CD4-positive, alpha-beta T cell (primary cell): Measurements from ENCODE around the gene COL4A2. TPM values are rescaled to one million over a fixed set of nuclear protein-coding genes. Genes with fewer than 3 reads are reported as not detected.

Experiments
- ATAC-seq: fragments of 200-7000 bp; cut with Tn5 transposase; one replicate; pipeline ENCODE4 v1.10.0; 2022; ENCODE audit warnings: mild to moderate bottlenecking; ENCODE audit not compliant: poor library complexity
- CTCF ChIA-PET: fragments of 350-600 bp; sonication (Branson Sonifier 250); formaldehyde crosslinking; loops from one replicate; lab custom pipeline; 2021; ENCODE audit warnings: antibody characterized with exemption, inconsistent platforms; lab: Charles Lee
- POLR2A ChIA-PET: fragments of 350-600 bp; sonication (Branson Sonifier 250); formaldehyde crosslinking; loops from one replicate; lab custom pipeline; 2021; ENCODE audit warnings: antibody characterized with exemption, inconsistent platforms; lab: Charles Lee
- DNase-seq, 14 experiments: peaks; one replicate each; pipeline ENCODE4 v3.0.0-alpha.2; 2013 to 2020; ENCODE audit warnings: mixed read lengths in 2 of 14
- H3K27ac ChIP-seq, 2 donors: one replicate each; pipeline versions ENCODE4 v1.5.1 to v1.7.0; 2013; ENCODE audit warnings: low read length in 2 of 2, low read depth in 1 of 2, mild to moderate bottlenecking in 1 of 2
- H3K27me3 ChIP-seq, 2 experiments: 1 replicate in 1 of 2; 2 replicates in 1 of 2; pipeline versions ENCODE4 v1.6.1 to v1.7.0; 2013; ENCODE audit warnings: low read length in 2 of 2, control low read depth in 1 of 2, mild to moderate bottlenecking in 1 of 2, moderate library complexity in 1 of 2; ENCODE audit not compliant: insufficient read depth in 2 of 2, control insufficient read depth in 1 of 2
- H3K36me3 ChIP-seq: one replicate; pipeline ENCODE4 v1.6.1; 2013; ENCODE audit warnings: low read length, control low read depth; ENCODE audit not compliant: insufficient read depth
- H3K4me1 ChIP-seq: one replicate; pipeline ENCODE4 v1.6.1; 2013; ENCODE audit warnings: low read length, control low read depth; ENCODE audit not compliant: insufficient read depth
- H3K4me3 ChIP-seq: one replicate; pipeline ENCODE4 v1.5.1; 2013; ENCODE audit warnings: mild to moderate bottlenecking, low read length, moderate library complexity
- H3K9me3 ChIP-seq, 2 experiments: 1 replicate in 1 of 2; 2 replicates in 1 of 2; pipeline versions ENCODE4 v1.6.1 to v1.7.0; 2013; ENCODE audit warnings: low read length in 2 of 2, mild to moderate bottlenecking in 2 of 2, control low read depth in 1 of 2, moderate library complexity in 1 of 2; ENCODE audit not compliant: control insufficient read depth in 1 of 2, insufficient read depth in 1 of 2
- H3K27ac Mint-ChIP-seq: one replicate; pipeline ENCODE4 v1.8.0; 2020; ENCODE audit warnings: mixed read lengths
- H3K27me3 Mint-ChIP-seq: one replicate; pipeline ENCODE4 v1.8.0; 2021; ENCODE audit warnings: mixed read lengths
- H3K36me3 Mint-ChIP-seq: one replicate; pipeline ENCODE4 v1.8.0; 2021; ENCODE audit warnings: low read depth, mixed read lengths
- H3K4me1 Mint-ChIP-seq: one replicate; pipeline ENCODE4 v1.8.0; 2021; ENCODE audit warnings: low read depth, mixed read lengths
- H3K4me3 Mint-ChIP-seq: one replicate; pipeline ENCODE4 v1.8.0; 2020; ENCODE audit warnings: mild to moderate bottlenecking, mixed read lengths
- H3K9me3 Mint-ChIP-seq: one replicate; pipeline ENCODE4 v1.8.0; 2020; ENCODE audit warnings: mixed read lengths
- CTCF ChIP-seq: fragments of 200-600 bp; IDR thresholded peaks from one replicate; pipeline ENCODE4 v1.8.0; 2022; ENCODE audit warnings: antibody characterized with exemption, mild to moderate bottlenecking
- intact Hi-C, 2 experiments: fragments of 100-400 bp; cut with DNase I in 1 of 2; cut with micrococcal nuclease in 1 of 2; formaldehyde crosslinking; loops; one replicate each; pipeline versions ENCODE4 v1.15.1 to v1.9.0; 2023 to 2025; cut with DNase I, micrococcal nuclease
- polyA plus RNA-seq, 2 donors: library from polyadenylated mRNA; unstranded; fragments of 120-200 nt; gene quantifications; one replicate each; pipeline ENCODE4 v1.2.1, GENCODE V29; 2013
- total RNA-seq, 174 experiments: library from RNA in 2 of 174; stranded (reverse) in 2 of 174; gene quantifications; one replicate each; pipeline ENCODE4 v1.2.3 and lab custom pipeline; 2021 to 2026

The COL4A2 gene
- total RNA-seq (not detected), total RNA-seq (lab: John Stamatoyannopoulos, UW) (0 to 0.32 (median 0) reads per million in 172 experiments)
- not detected for polyA plus RNA-seq (2013, experiment 1 of 2)
- polyA plus RNA-seq (2013, experiment 2 of 2), result 13.2 TPM

- Histone ChIP-seq H3K27me3 (peaks cover 43 to 66% of the 10 kb centered on the region in 2 experiments), H3K9me3 (peaks cover 0 to 19% of the 10 kb centered on the region in 2 experiments), H3K36me3 (no peaks in the 10 kb centered on the region), H3K4me1 (no peaks in the 10 kb centered on the region), H3K27ac (no peak within 1 kb of the TSS), H3K4me3 (no peak within 1 kb of the TSS)
- H3K4me3 Mint-ChIP-seq, result no peak within 1 kb of the TSS
- ATAC-seq, result no peak
- H3K27me3 Mint-ChIP-seq, result peaks cover 81% of the 10 kb centered on the region
- no peaks in the 10 kb centered on the region for H3K4me1 Mint-ChIP-seq
- H3K9me3 Mint-ChIP-seq, result no peaks in the 10 kb centered on the region
- intact Hi-C loops, result no loop called here
- TF ChIP-seq CTCF, result no peak
- no peaks in the 10 kb centered on the region for H3K36me3 Mint-ChIP-seq
- CTCF ChIA-PET, result no interaction called here
- DNase-seq, result no peak
- H3K27ac Mint-ChIP-seq, result no peak within 1 kb of the TSS
- POLR2A ChIA-PET, result no interaction called here
Measured at GRCh38 chr13:110306960-110307766, at the start of gene COL4A2, which contains the start of gene COL4A1. TSS of gene COL4A2 (plus strand) at chr13:110307284. CDS start at chr13:110307904, 620 bp downstream. TSS of gene COL4A1 (minus strand) at chr13:110307157. CDS start at chr13:110307027, 130 bp downstream.

DNA sequence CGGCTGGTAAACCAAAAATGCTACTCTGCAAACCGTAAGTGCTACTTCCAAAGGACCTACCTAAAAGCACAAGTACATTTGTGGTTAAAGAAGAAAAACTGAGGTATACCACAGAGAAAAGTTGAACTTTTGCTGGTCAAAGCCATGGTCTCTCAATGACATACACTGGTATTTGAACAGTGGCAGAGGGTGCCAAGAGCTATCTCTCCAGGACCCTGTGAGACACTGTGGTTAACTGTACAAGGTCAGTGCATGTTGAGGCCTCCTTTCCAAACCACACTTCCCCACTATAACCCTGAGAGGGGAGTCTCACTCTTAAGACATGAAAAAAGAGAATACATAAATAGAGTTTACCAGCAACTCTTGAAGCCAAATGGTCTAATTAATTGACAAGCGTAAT is 49.7 kb upstream of the COL4A2 start:
- H3K27me3 Mint-ChIP-seq, result peaks cover 22% of the 10 kb centered on the region
- H3K4me3 Mint-ChIP-seq, result no peak overlapping the region
- Histone ChIP-seq H3K27me3 (peaks cover 2 to 11% of the 10 kb centered on the region in 2 experiments), H3K9me3 (peaks cover 0 to 20% of the 10 kb centered on the region in 2 experiments), H3K4me1 (no peaks in the 10 kb centered on the region), H3K27ac (no peak overlapping the region), H3K36me3 (no peaks in the 10 kb centered on the region), H3K4me3 (no peak overlapping the region)
- intact Hi-C loops, result no loop called here
- POLR2A ChIA-PET, result no interaction called here
- no peak overlapping the region for H3K27ac Mint-ChIP-seq
- no peak for TF ChIP-seq CTCF
- peaks cover 6% of the 10 kb centered on the region for H3K9me3 Mint-ChIP-seq
- ATAC-seq (no peak), DNase-seq (no peak)
- no peaks in the 10 kb centered on the region for H3K4me1 Mint-ChIP-seq
- H3K36me3 Mint-ChIP-seq, result no peaks in the 10 kb centered on the region
- CTCF ChIA-PET, result no interaction called here

DNA sequence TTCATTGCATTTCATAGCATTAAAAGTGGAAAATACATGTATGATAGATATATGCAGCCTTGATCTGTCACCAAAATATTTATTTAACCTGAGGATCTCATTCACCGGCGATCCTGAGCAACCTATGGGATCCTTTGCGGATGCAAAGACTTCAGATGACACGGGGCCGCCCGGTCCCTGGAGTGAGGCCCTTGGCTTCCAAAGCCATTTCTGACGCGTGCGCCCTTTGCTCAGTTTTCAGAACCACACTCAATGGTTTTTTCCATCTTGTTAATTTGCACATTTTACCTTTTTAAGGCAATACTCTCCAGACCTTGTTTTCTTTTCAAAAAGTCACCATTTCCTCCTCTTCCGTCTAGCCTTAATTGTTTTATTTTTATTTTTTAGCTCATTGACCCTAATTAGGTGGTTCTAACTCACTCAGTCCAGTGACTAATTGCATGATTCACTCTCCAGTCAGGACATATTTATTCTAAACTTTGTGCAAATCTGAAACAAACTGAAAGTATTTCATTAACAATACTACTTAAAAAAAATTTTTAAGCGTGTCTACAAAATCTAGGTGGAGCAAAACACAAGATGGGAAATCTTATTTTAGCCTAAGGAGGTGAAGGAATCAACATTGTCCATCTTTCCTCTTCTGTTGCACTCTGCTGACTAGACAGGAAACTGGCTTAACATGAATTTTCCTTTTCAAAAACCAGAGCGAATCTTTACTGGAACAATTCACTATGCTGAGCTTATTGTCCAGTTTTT is 48.0 kb upstream of the COL4A2 start:
- ATAC-seq (no peak), DNase-seq (no peak)
- intact Hi-C loops, result no loop called here
- H3K36me3 Mint-ChIP-seq, result no peaks in the 10 kb centered on the region
- H3K4me3 Mint-ChIP-seq, result no peak overlapping the region
- no peak for TF ChIP-seq CTCF
- CTCF ChIA-PET, result no interaction called here
- peaks cover 33% of the 10 kb centered on the region for H3K27me3 Mint-ChIP-seq
- Histone ChIP-seq H3K27me3 (peaks cover 2 to 11% of the 10 kb centered on the region in 2 experiments), H3K9me3 (peaks cover 0 to 20% of the 10 kb centered on the region in 2 experiments), H3K4me1 (no peaks in the 10 kb centered on the region), H3K27ac (no peak overlapping the region), H3K4me3 (no peak overlapping the region), H3K36me3 (no peaks in the 10 kb centered on the region)
- no peak overlapping the region for H3K27ac Mint-ChIP-seq
- peaks cover 6% of the 10 kb centered on the region for H3K9me3 Mint-ChIP-seq
- POLR2A ChIA-PET, result no interaction called here
- no peaks in the 10 kb centered on the region for H3K4me1 Mint-ChIP-seq
